ENCODE results near the gene THSD8. TPM values are rescaled to one million over a fixed set of nuclear protein-coding genes. Genes with fewer than 3 reads are reported as not detected.

The THSD8 gene
- polyA plus RNA-seq, 4 donors = 2.9 to 4.0 (median 3.1) TPM; not detected in 1

DNA sequence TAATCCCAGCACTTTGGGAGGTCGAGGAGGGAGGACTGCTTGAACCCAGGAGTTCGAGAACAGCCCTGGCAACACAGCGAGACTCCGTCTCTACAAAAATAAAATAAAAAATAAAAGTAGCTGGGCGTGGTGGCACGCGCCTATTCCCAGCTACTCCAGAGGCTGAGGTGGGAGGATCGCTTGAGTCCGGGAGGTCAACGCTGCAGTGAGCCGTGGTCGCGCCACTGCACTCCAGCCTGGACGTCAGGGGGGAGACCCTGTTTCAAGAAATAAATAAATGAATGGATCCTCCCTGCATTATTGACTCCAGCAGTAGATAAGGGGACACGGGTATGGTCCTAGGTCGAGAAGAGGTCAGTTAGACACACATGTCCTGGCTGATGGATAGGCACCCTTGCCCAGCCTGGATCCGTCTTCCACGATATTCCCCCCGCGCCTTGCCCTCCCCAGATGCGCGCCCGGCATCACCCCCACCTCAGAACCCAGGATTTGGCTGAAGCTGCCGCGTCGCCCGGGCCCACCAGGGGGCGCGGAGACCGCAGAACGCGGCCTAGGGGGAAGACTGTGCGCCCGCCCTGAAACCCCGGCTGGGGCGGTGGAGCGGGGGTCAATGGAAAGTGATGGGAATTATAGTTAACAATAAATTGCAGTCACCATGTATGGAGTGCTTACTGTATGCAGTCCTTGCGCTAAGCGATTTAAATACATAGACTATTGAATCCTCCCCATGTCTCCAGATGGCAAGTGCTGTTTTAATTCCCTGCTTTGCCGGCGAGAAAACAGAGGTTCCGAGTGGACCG, 24.5 kb upstream of the THSD8 start:
- Histone ChIP-seq H3K9me3 (ENCODE audit: control insufficient read depth in 2 of 2, insufficient read depth in 1 of 2, low read depth in 1 of 2, low read length in 1 of 2) (no peaks in the 10 kb centered on the region), H3K4me1 (ENCODE audit: control insufficient read depth in 3 of 3, insufficient read depth in 2 of 3, low read depth in 1 of 3, low read length in 2 of 3) (peaks cover 0 to 43% (median 0%) of the 10 kb centered on the region in 3 donors), H3K27me3 (ENCODE audit: control insufficient read depth in 3 of 3, insufficient read depth in 3 of 3, low read length in 3 of 3) (no peaks in the 10 kb centered on the region), H3K4me3 (ENCODE audit: low read depth in 1 of 3, low read length in 3 of 3) (peak overlapping the region; percentile 44 to 63 (median 61)), H3K36me3 (ENCODE audit: control insufficient read depth in 3 of 3, insufficient read depth in 2 of 3, low read depth in 1 of 3, low read length in 3 of 3) (peaks cover 0 to 23% (median 0%) of the 10 kb centered on the region in 3 donors), H3K27ac (ENCODE audit: low read depth in 1 of 3, low read length in 2 of 3) (peak overlapping the region; percentile 61 to 91 (median 89))
- DNase-seq = peak; percentile 75 to 93
- 4 to 7% (median 6%) methylated on average over 41 to 43 of the region's 43 CpGs for WGBS, 3 donors
- FAIRE-seq = no peak

DNA sequence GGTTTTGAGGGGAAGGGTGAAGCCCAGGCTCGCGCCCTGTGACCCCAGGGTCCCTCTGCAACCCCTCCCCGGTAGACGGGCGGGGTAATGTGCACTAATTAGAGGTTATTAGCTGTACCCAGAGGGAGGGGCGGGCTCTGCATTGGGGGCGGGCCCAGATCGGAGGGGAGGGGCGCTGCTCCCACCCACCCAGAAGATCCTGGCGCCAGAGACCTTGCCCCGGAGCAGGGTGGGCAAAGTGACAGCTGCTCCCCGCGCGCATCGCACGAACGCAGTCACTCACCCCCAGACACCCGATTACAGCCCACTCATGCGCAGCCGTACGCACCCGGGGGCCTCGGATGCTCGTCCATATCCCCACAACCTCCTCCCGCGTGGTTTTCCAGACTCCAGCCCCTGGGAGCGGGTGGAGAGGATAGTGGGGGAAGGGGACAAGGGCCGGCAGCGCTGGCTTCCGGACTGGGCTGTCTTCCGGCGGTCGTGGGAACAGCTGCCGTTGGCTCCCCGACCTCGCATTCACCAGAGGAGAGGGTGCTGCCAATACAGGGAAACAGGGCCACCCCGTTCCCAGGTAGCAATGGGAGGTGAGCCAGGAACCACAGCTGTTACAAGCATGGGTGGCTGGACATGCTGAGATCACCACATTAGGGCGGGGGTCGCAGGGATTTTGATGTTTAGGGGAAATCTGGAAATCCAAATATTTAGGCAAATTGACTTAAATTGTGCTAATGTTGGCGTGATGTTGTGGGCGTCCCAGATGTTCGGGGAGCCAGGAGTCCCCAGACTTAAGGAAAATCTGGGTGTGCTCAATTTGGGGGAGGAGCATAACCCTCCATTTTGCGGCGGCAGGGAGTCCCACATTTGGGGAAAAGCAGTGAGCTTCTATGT, 23.6 kb upstream of the THSD8 start:
- Histone ChIP-seq H3K27ac (ENCODE audit: low read depth in 1 of 3, low read length in 2 of 3) (peak overlapping the region; percentile 61 to 91 (median 89)), H3K4me1 (ENCODE audit: control insufficient read depth in 3 of 3, insufficient read depth in 2 of 3, low read depth in 1 of 3, low read length in 2 of 3) (peaks cover 4 to 45% (median 5%) of the 10 kb centered on the region in 3 donors), H3K9me3 (ENCODE audit: control insufficient read depth in 2 of 2, insufficient read depth in 1 of 2, low read depth in 1 of 2, low read length in 1 of 2) (no peaks in the 10 kb centered on the region), H3K36me3 (ENCODE audit: control insufficient read depth in 3 of 3, insufficient read depth in 2 of 3, low read depth in 1 of 3, low read length in 3 of 3) (peaks cover 0 to 15% (median 0%) of the 10 kb centered on the region in 3 donors), H3K4me3 (ENCODE audit: low read depth in 1 of 3, low read length in 3 of 3) (peak overlapping the region; percentile 44 to 63 (median 61)), H3K27me3 (ENCODE audit: control insufficient read depth in 3 of 3, insufficient read depth in 3 of 3, low read length in 3 of 3) (no peaks in the 10 kb centered on the region)
- WGBS, 3 donors = 2 to 3% (median 2%) methylated on average over 41 to 44 of the region's 44 CpGs
- FAIRE-seq (no peak), DNase-seq (peak; percentile 64 to 87)

DNA sequence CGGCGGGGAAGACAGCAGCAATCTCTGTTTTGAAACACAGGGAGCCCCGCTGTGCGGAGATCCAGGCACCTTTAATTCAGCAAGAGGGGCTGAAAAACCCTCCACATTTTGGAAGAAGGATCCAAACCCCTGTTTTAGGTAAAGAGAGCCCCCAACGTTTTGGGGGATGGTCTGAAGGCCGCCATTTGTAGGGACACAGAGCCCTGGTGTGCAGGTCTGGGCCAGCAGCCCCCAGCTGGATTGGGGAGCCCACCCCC, 23.0 kb upstream of the THSD8 start:
- WGBS, 3 donors = 38 to 59% (median 51%) methylated on average over 6 of the region's 6 CpGs

DNA sequence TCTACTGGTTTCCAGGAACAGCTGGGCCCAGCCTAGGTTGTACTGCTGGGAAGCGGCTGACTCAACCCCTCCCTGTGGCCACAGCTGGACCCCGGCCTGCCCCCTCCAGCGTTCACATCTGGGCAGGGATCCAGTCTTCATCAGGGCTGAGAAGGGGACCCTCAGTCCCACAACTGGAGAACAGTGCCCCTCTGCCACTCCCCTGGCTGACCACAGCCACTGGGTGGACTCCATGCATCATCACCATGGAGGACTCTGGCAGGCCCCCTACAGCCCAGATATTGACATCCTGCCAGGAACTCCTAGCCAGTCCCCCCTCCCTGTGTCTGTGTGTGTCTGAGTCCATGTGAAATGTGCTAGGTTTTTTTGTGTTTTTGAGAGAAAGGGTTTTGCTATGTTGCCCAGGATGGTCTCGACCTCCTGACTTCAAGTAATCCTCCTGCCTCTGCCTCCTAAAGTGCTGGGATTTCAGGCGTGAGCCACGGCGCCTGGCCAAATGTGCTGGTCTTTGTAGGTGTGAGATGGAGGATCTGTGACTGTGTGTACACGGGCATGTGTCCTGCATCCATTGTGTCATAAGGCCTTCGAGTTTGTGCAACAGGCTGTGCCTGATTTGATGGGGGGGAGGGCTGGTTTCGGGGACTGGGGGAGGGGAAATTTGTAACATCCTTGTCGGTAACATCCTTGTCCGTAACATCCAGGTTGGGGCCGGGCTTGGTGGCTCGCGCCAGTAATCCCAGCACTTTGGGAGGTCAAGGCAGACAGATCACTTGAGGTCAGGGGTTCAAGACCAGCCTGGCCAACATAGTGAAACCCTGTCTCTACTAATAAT, 22.5 kb upstream of the THSD8 start:
- H3K27ac ChIP-seq (ENCODE audit: low read depth in 1 of 3, low read length in 2 of 3) = peak overlapping the region; percentile 35 to 91 (median 89)
- FAIRE-seq (no peak), DNase-seq (peak in 1 of 2 donors; percentile 66)
- H3K36me3 ChIP-seq (ENCODE audit: control insufficient read depth in 3 of 3, insufficient read depth in 2 of 3, low read depth in 1 of 3, low read length in 3 of 3) = peaks cover 0 to 4% (median 0%) of the 10 kb centered on the region in 3 donors
- no peaks in the 10 kb centered on the region for H3K27me3 ChIP-seq (ENCODE audit: control insufficient read depth in 3 of 3, insufficient read depth in 3 of 3, low read length in 3 of 3)
- H3K4me1 ChIP-seq (ENCODE audit: control insufficient read depth in 3 of 3, insufficient read depth in 2 of 3, low read depth in 1 of 3, low read length in 2 of 3) = peaks cover 9 to 45% (median 10%) of the 10 kb centered on the region in 3 donors
- no peaks in the 10 kb centered on the region for H3K9me3 ChIP-seq (ENCODE audit: control insufficient read depth in 2 of 2, insufficient read depth in 1 of 2, low read depth in 1 of 2, low read length in 1 of 2)
- WGBS, 3 donors = 57 to 72% (median 70%) methylated on average over 15 of the region's 15 CpGs
- no peak overlapping the region for H3K4me3 ChIP-seq (ENCODE audit: low read depth in 1 of 3, low read length in 3 of 3)

More for the DNA sequence above, 23.0 kb upstream of the THSD8 start:
- Histone ChIP-seq H3K27me3 (ENCODE audit: control insufficient read depth in 3 of 3, insufficient read depth in 3 of 3, low read length in 3 of 3) (no peaks in the 10 kb centered on the region), H3K27ac (ENCODE audit: low read depth in 1 of 3, low read length in 2 of 3) (peak overlapping the region; percentile 61 to 91 (median 89)), H3K9me3 (ENCODE audit: control insufficient read depth in 2 of 2, insufficient read depth in 1 of 2, low read depth in 1 of 2, low read length in 1 of 2) (no peaks in the 10 kb centered on the region), H3K4me1 (ENCODE audit: control insufficient read depth in 3 of 3, insufficient read depth in 2 of 3, low read depth in 1 of 3, low read length in 2 of 3) (peaks cover 9 to 45% (median 10%) of the 10 kb centered on the region in 3 donors), H3K36me3 (ENCODE audit: control insufficient read depth in 3 of 3, insufficient read depth in 2 of 3, low read depth in 1 of 3, low read length in 3 of 3) (peaks cover 0 to 9% (median 0%) of the 10 kb centered on the region in 3 donors), H3K4me3 (ENCODE audit: low read depth in 1 of 3, low read length in 3 of 3) (peak overlapping the region in 1 of 3 donors; percentile 61)
- FAIRE-seq = no peak
- DNase-seq = no peak

DNA sequence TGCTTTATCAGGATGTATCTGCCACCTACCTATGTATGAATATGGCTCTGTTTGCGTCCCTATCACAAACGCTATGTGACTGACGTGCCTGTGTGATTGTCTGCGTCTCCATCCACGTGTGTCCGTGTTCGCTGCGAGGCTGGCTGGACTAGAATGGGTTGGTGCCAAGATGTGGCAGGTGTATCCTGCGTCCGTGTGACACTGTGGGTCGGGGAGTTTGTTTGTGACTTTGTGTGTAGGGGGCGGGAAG, 19.8 kb upstream of the THSD8 start:
- no peak for DNase-seq
- no peaks in the 10 kb centered on the region for H3K9me3 ChIP-seq (ENCODE audit: control insufficient read depth in 2 of 2, insufficient read depth in 1 of 2, low read depth in 1 of 2, low read length in 1 of 2)
- H3K36me3 ChIP-seq (ENCODE audit: control insufficient read depth in 3 of 3, insufficient read depth in 2 of 3, low read depth in 1 of 3, low read length in 3 of 3) = no peaks in the 10 kb centered on the region
- 1 to 2% (median 2%) methylated on average over 12 of the region's 12 CpGs for WGBS, 3 donors
- peaks cover 14 to 66% (median 19%) of the 10 kb centered on the region in 3 donors for H3K4me1 ChIP-seq (ENCODE audit: control insufficient read depth in 3 of 3, insufficient read depth in 2 of 3, low read depth in 1 of 3, low read length in 2 of 3)
- no peaks in the 10 kb centered on the region for H3K27me3 ChIP-seq (ENCODE audit: control insufficient read depth in 3 of 3, insufficient read depth in 3 of 3, low read length in 3 of 3)
- H3K4me3 ChIP-seq (ENCODE audit: low read depth in 1 of 3, low read length in 3 of 3) = peak overlapping the region in 2 of 3 donors; percentile 47 to 55
- no peak for FAIRE-seq
- peak overlapping the region; percentile 87 to 100 (median 87) for H3K27ac ChIP-seq (ENCODE audit: low read depth in 1 of 3, low read length in 2 of 3)

DNA sequence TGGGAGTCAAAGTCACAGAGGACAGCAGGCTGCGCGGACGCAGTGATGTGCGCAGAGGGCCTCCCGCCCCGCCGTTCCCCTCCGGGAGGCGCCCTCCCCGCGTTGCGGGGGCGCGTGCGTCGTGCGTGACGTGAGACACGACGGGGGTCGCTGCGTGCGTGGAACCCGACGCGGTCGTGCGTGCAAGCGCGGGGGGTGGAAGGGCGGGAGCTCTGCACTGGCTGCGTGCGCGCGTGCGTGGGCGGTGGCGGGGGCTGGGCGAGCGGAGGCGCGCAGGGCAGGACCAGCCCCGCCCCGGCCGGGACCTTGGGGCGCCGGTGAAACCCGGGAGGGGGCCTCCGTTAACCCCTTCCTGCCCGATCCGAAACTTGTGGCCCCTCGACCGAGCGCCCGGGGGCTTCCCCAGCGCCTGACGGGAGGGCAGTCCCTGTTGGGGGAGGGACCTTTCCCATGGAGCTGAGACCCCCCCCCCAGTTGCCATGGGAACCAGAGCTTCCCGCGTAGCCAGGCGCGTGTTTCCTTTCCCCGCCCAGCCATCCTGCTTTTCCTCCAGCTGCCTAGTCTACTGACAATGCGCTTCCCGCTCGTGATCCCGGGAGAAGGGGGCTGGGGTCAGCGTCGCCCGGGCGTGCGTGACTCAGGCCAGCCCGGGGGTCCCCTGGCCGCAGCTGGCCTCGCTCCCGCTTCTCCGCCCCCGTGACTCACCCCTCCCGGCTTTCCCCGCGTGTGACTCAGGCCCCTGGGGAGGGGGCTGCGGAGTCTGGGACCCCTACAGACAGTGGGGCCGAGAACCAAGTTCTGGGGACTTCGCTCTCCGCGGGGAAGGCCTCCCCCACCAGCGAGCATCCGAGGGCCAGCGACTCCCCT, 19.2 kb upstream of the THSD8 start:
- no peaks in the 10 kb centered on the region for H3K9me3 ChIP-seq (ENCODE audit: control insufficient read depth in 2 of 2, insufficient read depth in 1 of 2, low read depth in 1 of 2, low read length in 1 of 2)
- peak overlapping the region; percentile 32 to 55 (median 47) for H3K4me3 ChIP-seq (ENCODE audit: low read depth in 1 of 3, low read length in 3 of 3)
- H3K4me1 ChIP-seq (ENCODE audit: control insufficient read depth in 3 of 3, insufficient read depth in 2 of 3, low read depth in 1 of 3, low read length in 2 of 3) = peaks cover 14 to 68% (median 19%) of the 10 kb centered on the region in 3 donors
- no peaks in the 10 kb centered on the region for H3K27me3 ChIP-seq (ENCODE audit: control insufficient read depth in 3 of 3, insufficient read depth in 3 of 3, low read length in 3 of 3)
- no peaks in the 10 kb centered on the region for H3K36me3 ChIP-seq (ENCODE audit: control insufficient read depth in 3 of 3, insufficient read depth in 2 of 3, low read depth in 1 of 3, low read length in 3 of 3)
- peak overlapping the region; percentile 87 to 100 (median 87) for H3K27ac ChIP-seq (ENCODE audit: low read depth in 1 of 3, low read length in 2 of 3)
- WGBS, 3 donors = 1 to 2% (median 1%) methylated on average over 61 to 88 of the region's 88 CpGs
- FAIRE-seq (no peak), DNase-seq (peak; percentile 74 to 90)

DNA sequence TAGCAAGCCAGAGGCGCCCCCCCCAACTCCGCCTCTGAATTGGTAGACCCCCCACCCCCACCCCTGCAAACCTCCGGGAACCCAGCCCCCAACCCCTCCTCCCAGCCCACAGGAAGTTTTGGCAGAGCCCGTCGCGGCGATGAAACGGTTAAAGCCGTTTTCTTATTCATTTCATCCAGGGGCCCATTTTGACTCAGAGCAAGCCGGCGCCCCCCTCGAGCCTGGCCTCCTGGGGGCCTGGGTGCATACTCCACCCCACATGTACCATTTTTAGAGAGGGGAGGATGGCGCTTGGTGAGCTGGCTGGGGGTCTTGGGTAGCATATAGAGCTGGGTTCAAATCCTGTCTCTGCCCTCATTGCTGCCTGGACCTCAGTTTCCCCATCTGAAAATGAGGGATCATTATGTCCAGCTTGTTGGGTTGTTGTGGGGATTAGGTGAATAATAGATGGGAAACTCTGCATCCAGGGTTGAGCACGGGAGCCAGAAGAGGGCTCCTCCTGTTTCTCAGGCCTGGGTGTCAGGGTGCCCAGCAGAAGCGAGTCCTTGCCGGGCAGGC, 18.5 kb upstream of the THSD8 start:
- 11 to 16% (median 13%) methylated on average over 13 to 16 of the region's 16 CpGs for WGBS, 3 donors
- Histone ChIP-seq H3K4me3 (ENCODE audit: low read depth in 1 of 3, low read length in 3 of 3) (peak overlapping the region in 1 of 3 donors; percentile 55), H3K27ac (ENCODE audit: low read depth in 1 of 3, low read length in 2 of 3) (peak overlapping the region; percentile 87 to 100 (median 87)), H3K27me3 (ENCODE audit: control insufficient read depth in 3 of 3, insufficient read depth in 3 of 3, low read length in 3 of 3) (no peaks in the 10 kb centered on the region), H3K36me3 (ENCODE audit: control insufficient read depth in 3 of 3, insufficient read depth in 2 of 3, low read depth in 1 of 3, low read length in 3 of 3) (no peaks in the 10 kb centered on the region), H3K4me1 (ENCODE audit: control insufficient read depth in 3 of 3, insufficient read depth in 2 of 3, low read depth in 1 of 3, low read length in 2 of 3) (peaks cover 16 to 74% (median 19%) of the 10 kb centered on the region in 3 donors), H3K9me3 (ENCODE audit: control insufficient read depth in 2 of 2, insufficient read depth in 1 of 2, low read depth in 1 of 2, low read length in 1 of 2) (no peaks in the 10 kb centered on the region)
- DNase-seq = peak in 1 of 2 donors; percentile 18
- no peak for FAIRE-seq
